Stimulated activated CD4-positive, alpha-beta T cell treated with anti-CD3 and anti-CD28 coated beads, Interleukin-4, amount 100 ng/mL, for 4 hours (primary cell): ENCODE measurements around the gene TTC28.
"Not testable (repeated sequence)": the region's sequence is repeated elsewhere in the genome, so short reads cannot be mapped to it uniquely, and the experiment has no call there.

Experiments used
- DNase-seq, 2 experiments: peaks; one replicate each; pipeline ENCODE4 v3.0.0-alpha.2; 2020

The TTC28 gene

DNA sequence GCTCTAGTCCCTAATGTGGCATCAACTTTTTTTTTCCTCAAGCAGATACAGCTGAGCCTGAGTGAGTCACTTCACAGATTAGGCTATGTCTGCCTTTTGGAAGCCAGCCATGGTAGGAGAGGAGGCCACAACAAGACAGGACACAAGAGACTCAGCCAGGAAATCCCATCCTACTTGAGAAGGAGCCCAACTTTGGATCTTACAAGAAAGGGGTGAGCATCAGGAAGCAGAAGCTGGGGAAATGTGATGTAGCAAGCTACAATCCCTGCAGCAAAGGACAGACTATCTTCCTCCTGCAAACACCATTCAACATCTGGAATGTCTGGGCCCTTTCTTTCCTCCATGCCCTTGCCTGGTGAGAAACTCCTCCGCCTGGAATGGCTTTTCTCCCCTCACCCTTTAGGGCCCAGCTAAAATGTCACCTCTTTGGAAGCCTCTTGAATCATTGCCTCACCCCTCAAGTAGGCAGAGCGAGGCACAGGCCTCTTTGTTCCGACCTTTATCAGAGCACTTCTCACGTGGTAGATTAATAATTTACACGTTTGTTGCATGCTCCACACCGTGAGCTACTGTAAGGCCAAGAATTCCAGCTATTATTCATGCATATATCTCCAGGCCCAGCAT is 604.2 kb downstream of the TTC28 start:
- no peak for DNase-seq

- DNase-seq = no peak
These were observed 605.1 kb downstream of the TTC28 start for GRCh38 chr22:28074526-28074925.

DNA sequence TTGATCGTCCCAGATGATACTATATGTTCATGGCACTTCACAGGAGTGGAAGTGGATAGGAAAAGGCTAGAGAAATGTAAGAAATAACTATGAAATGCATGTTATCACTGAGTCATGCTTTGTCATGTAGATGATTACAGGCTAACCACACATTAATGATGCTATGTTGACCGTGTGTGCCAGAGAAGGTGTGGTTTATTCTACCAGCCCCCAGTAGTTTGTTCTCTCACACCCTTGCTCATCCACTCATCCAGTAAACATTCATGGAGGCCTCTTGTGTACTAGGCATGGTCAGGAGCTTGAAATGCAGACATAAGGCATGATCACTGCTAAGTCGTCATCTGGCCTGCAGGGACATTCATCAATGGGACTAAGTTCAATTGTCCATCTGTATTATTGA is 607.6 kb downstream of the TTC28 start:
- no peak for DNase-seq

GRCh38 chr22:28068826-28069225 is 610.8 kb downstream of the TTC28 start:
- no peak for DNase-seq

- no peak for DNase-seq
These were observed 614.7 kb downstream of the TTC28 start for GRCh38 chr22:28064920-28065319.

GRCh38 chr22:28063656-28064055 is 616.0 kb downstream of the TTC28 start:
- DNase-seq = no peak

DNA sequence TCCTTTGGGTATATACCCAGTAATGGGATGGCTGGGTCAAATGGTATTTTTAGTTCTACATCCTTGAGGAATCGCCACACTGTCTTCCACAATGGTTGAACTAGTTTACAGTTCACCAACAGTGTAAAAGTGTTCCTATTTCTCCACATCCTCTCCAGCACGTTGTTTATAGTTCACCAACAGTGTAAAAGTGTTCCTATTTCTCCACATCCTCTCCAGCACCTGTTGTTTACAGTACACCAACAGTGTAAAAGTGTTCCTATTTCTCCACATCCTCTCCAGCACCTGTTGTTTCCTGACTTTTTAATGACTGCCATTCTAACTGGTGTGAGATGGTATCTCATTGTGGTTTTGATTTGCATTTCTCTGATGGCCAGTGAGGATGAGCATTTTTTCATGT is 619.0 kb downstream of the TTC28 start:
- not testable (repeated sequence) for DNase-seq

DNA sequence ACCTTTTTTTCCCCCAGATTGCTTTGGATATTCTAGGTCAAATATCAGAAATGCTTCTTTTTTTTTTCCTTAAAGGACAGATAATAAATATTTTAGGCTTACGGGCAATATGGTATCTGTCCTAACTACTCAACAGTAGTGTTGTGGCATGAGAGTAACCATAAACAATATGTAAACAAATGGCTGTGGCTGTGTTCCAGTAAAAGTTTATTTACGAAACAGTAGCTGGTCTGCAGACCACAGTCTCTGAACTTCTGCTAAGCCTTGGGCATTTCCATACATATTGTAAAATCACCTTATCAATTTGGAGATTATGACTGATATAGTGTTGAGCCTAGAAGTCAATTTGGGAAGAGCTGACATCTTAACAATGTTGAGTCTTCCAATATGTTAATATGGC is 621.6 kb downstream of the TTC28 start:
- no peak for DNase-seq

- no peak for DNase-seq
These were observed 624.8 kb downstream of the TTC28 start for GRCh38 chr22:28054819-28055208.

GRCh38 chr22:28053896-28054818 is 625.5 kb downstream of the TTC28 start:
- DNase-seq = no peak

GRCh38 chr22:28052825-28053269 is 626.8 kb downstream of the TTC28 start:
- DNase-seq = no peak

DNA sequence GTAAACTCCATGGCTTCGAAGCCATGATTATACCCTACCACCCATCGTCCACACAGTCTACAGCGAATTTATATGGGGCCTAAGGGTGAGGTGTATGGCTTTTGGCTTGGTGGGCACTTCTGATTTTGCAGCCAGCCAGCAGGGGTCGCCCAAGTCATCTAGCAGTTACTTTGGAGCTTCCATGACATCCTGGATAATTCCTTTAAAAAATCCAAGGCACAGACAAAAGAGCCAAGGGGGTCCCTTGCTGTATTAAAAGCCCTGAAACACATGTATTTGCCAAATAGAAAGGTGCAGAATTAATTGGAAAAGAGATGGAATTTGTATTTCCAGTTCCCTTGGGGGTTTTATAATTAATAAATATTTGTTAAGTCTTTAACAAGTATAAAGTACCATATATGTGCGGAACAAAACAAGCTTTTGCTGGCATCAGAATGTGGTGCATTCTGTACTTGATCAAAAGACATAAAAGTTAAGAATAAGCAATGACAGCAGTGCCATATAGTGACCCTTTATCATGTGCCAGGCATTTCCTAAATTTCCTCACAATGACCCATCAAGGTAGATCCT is 627.8 kb downstream of the TTC28 start:
- DNase-seq = peak in 1 of 2 experiments; percentile 35

DNA sequence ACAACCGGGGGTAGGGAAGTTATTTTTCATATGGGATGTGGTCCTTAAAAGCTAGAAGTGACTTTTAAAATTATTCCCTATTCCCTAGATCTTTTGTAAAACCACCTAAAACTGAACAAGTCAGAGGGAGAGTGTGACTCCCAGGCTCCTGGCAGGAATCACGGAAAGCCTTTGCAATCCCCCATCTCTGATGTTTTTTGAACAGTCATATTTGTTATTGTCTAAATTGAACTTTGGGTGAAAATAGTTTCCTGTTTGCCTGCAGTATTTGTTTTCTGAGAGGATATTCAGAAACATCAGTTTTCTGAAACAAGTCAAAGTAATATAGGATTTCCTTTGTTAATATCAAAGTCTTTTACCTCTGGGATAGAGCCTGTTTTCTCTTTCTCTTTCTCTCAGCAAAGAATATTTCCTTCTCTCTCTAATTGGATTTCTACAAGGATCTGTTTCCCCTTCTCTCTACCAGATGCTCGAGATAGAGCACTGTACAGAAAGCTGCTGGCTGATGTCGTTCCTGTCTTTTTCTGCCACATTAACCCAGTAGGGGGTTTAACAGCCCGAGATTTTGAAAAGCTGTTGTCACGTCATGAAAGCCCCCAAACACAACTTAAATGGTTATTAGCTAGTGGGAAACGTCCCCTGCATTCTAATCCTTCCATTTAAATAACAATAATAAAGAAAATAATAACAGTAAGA is 628.4 kb downstream of the TTC28 start:
- DNase-seq = no peak

- DNase-seq = no peak
These were observed 631.1 kb downstream of the TTC28 start for GRCh38 chr22:28048529-28048928.

GRCh38 chr22:28047740-28048139 is 631.9 kb downstream of the TTC28 start:
- no peak for DNase-seq

DNA sequence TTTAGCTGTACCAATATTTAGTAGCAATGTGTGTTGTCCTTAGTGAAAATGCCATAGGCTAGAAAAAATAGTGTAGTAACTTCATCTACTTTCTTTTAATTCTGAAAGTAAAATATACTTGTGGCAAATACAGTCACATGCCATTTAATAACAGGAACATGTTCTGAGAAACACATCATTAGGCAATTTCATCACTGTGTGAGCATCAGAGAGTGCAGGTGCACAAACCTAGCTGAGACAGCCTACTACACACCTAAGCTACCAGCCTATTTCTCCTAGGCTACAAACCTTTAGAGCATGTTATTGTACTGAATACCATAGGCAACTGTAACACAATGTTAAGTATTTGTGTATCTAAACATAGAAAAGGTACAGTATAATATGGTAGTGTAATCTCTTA is 633.5 kb downstream of the TTC28 start:
- DNase-seq = no peak

DNA sequence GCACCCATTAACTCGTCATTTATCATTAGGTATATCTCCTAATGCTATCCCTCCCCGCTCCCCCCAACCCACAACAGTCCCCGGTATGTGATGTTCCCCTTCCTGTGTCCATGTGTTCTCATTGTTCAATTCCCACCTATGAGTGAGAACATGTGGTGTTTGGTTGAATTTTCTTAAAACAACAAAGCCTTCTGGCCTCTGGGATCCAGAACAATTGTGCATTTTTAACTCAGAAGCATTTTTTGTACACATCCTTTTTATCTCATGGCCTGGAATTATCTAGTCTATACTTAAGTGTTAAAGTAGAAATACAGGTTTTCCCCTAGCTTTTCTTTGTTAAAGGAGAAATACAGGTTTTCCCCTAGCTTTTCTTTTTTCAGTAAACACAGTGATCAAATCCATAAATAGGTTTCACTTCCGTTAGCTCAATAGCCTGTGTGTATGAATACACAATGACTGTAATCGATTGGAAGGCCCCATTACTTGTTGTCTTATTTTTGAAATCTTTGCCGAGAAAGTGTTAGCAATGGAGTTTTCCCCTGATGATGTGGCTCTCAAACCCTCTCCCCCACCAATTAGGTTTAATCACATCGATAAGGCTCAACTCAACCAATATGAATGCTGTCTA is 635.0 kb downstream of the TTC28 start:
- no peak for DNase-seq

DNA sequence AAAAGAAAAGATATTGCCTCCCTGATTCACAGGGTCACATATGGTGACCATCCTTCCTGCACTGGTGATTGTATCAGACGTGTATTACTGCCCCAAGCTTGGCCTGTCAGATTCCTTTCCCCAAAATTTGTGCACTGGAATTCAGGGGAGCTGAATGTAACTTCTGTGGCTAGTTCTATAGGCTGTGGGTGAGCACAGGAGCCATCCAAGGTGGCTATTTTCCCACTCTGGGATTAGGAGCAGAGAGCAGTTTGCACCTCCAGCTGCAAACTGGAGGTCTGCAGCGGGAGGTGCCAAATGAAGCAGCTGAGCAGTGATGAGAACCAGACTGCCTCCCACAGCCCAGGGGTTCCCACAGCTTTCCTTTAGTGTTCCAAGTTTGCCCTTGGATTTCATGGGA is 636.4 kb downstream of the TTC28 start:
- no peak for DNase-seq

- no peak for DNase-seq
These were observed 644.8 kb downstream of the TTC28 start for GRCh38 chr22:28034760-28035401.

DNA sequence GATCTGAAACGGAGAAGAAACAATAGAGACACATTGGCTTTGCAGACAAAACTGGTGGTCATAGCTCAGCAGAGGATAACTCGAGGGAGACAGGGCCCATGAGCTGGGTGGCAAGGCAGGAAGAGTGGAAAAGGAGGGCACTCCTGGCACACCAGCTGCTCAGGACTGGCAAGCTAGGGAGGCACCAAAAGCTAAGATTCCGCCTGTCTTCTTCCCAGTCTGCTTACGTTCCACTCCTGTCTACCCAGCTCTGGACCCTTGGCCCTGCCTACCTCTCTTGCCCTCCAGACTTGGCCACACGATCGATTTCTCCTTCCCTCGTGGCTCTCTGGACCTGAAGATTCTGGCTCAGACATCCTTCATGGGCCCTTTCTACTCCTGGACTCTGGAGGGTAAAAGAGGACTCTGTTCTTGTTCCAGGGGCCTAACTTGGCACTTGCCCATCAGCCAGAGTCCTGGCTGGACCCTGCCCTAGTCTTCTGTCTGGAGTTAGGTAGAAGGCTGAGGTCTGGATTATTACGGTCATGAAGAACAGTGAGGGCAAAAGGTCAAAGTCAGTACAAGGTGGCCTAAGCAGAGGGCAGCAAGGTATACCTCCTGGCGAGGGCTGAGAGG is 645.4 kb downstream of the TTC28 start:
- no peak for DNase-seq

GRCh38 chr22:28032861-28033260 is 646.8 kb downstream of the TTC28 start:
- DNase-seq = no peak

DNA sequence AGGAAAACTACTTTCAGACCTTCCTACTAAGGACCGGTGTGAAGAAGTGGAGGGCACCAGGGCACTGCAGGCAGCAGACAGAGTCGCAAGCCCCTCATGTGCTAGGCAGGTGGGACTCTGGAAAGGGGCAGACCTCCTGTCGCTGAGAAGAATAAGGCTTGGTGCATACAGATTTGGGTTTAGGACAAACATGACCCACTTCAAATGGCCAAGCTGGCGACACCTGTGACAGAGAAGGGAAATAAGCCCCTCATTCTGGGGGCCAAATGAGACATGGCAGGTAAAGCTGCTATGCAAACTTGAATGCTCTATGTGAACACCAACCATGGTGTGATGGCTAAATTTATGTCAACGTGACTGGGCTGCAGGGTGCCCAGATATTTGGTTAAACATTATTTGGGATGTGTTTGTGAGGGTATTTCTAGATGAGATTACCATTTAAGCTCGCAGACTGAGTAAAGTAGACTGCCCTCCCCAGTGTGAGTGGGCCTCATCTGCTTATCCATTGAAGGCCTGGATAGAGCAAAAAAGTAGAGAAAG is 648.2 kb downstream of the TTC28 start:
- DNase-seq = no peak
